ENCODE measurements around the gene OSCAR.
A peak's percentile ranks its signal among the peaks of the same experiment; 100 is the strongest.

The OSCAR gene

GRCh38 chr19:54099190-54099902 is 1.3 kb downstream of the OSCAR start:
- Histone ChIP-seq H3K4me3 (peak overlapping the region in 4 of 10 experiments; percentile 67 to 73 (median 71); a peak in 7 of 20 replicates), H3K4me2 (peak overlapping the region in 6 of 11 experiments; percentile 88 to 99 (median 98); a peak in 13 of 22 replicates), H3K9me3 (replicated peaks in 1 of 11) (peaks cover 8 to 13% (median 9%) of the 10 kb centered on the region in 11 experiments; a peak in 21 of 22 replicates), H3K9ac (peak overlapping the region in 5 of 11 experiments; percentile 70 to 90 (median 84); a peak in 8 of 22 replicates), H4K20me1 (peaks cover 0 to 39% (median 3%) of the 10 kb centered on the region in 11 experiments; a peak in 8 of 22 replicates), H3K27me3 (peaks cover 34 to 50% (median 43%) of the 10 kb centered on the region in 11 experiments), H3K36me3 (peaks cover 0 to 16% (median 2%) of the 10 kb centered on the region in 11 experiments; a peak in 9 of 22 replicates), H3K4me1 (peaks cover 54 to 92% (median 77%) of the 10 kb centered on the region in 10 experiments), H3K27ac (peak overlapping the region in 3 of 11 experiments; percentile 76 to 90 (median 80); a peak in 4 of 22 replicates)
- TF ChIP-seq Cebpa-rat (IDR thresholded peaks at IDR 0.05) = no peak

GRCh38 chr19:54096617-54097106 is 3.9 kb downstream of the OSCAR start:
- H3K9me3 ChIP-seq (replicated peaks in 1 of 11) = peaks cover 13 to 26% (median 17%) of the 10 kb centered on the region in 11 experiments; a peak in 21 of 22 replicates
- TF ChIP-seq Cebpa-rat (IDR thresholded peaks at IDR 0.05) = no peak
- H3K36me3 ChIP-seq = peaks cover 0 to 27% (median 0%) of the 10 kb centered on the region in 11 experiments; a peak in 8 of 22 replicates
- H3K4me1 ChIP-seq = peaks cover 39 to 76% (median 62%) of the 10 kb centered on the region in 10 experiments
- peak overlapping the region in 9 of 11 experiments; percentile 53 to 64 (median 58); a peak in 18 of 22 replicates for H3K27ac ChIP-seq
- H3K9ac ChIP-seq = peak overlapping the region; percentile 32 to 69 (median 60); a peak in 19 of 22 replicates
- H3K4me2 ChIP-seq = peak overlapping the region; percentile 73 to 99 (median 85)
- peaks cover 34 to 52% (median 44%) of the 10 kb centered on the region in 11 experiments for H3K27me3 ChIP-seq
- H3K4me3 ChIP-seq = peak overlapping the region in 8 of 10 experiments; percentile 26 to 58 (median 39); a peak in 15 of 20 replicates
- peaks cover 0 to 39% (median 2%) of the 10 kb centered on the region in 11 experiments; a peak in 6 of 22 replicates for H4K20me1 ChIP-seq

GRCh38 chr19:54095859-54096616 is 4.6 kb downstream of the OSCAR start:
- Histone ChIP-seq H3K27ac (peak overlapping the region in 6 of 11 experiments; percentile 30 to 64 (median 59); a peak in 10 of 22 replicates), H4K20me1 (peaks cover 0 to 39% (median 2%) of the 10 kb centered on the region in 11 experiments; a peak in 6 of 22 replicates), H3K27me3 (peaks cover 34 to 52% (median 44%) of the 10 kb centered on the region in 11 experiments), H3K4me2 (peak overlapping the region; percentile 73 to 99 (median 85)), H3K4me3 (peak overlapping the region; percentile 1 to 58 (median 39); a peak in 18 of 20 replicates), H3K4me1 (peaks cover 33 to 70% (median 56%) of the 10 kb centered on the region in 10 experiments), H3K9ac (peak overlapping the region in 10 of 11 experiments; percentile 51 to 69 (median 61); a peak in 18 of 22 replicates), H3K9me3 (replicated peaks in 1 of 11) (peaks cover 13 to 26% (median 17%) of the 10 kb centered on the region in 11 experiments; a peak in 21 of 22 replicates), H3K36me3 (peaks cover 0 to 27% (median 0%) of the 10 kb centered on the region in 11 experiments; a peak in 8 of 22 replicates)

DNA sequence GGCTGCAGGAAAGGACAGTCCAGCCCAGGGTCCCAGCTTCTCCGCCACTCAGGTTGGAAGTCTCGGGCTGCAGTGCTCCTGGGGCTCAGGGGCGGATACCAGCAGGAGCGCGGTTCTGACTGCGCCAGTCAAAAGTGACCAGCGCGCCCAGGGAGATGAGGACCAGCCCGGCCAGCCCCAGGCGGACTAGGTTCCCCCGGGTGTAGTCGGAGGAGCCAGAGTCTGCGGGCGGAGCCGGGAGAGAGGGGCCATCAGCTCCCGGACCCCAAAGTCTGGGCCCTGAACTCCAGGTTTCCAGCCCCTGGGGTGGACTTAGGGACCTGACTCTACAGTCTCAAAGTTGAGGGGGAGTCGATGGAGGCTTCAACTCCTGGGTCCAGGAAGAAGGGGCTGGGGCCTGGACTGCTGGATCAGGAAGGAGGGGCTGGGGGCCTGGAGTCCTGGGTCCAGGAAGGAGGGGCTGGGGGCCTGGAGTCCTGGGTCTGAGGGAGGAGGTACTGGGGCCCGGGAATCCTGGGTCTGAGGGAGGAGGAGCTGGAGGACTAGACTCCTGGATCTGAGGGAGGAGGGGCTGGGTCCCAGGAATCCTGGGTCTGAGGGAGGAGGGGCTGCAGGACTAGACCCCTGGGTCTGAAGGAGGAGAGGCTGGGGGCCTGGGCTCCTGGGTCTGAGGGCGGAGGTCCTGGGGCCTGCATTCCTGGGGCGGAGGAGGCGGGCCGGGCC is 5.3 kb downstream of the OSCAR start:
- H3K9ac ChIP-seq = peak overlapping the region in 10 of 11 experiments; percentile 48 to 69 (median 60); a peak in 12 of 22 replicates
- H3K27ac ChIP-seq = peak overlapping the region in 2 of 11 experiments; percentile 58 to 60; a peak in 2 of 22 replicates
- no peak for TF ChIP-seq Cebpa-rat (IDR thresholded peaks at IDR 0.05)
- H4K20me1 ChIP-seq = peaks cover 0 to 39% (median 2%) of the 10 kb centered on the region in 11 experiments; a peak in 6 of 22 replicates
- peaks cover 13 to 26% (median 17%) of the 10 kb centered on the region in 11 experiments; a peak in 21 of 22 replicates for H3K9me3 ChIP-seq (replicated peaks in 1 of 11)
- H3K4me1 ChIP-seq = peaks cover 26 to 63% (median 49%) of the 10 kb centered on the region in 10 experiments
- H3K4me2 ChIP-seq = peak overlapping the region; percentile 73 to 99 (median 85)
- H3K27me3 ChIP-seq = peaks cover 34 to 52% (median 44%) of the 10 kb centered on the region in 11 experiments
- H3K36me3 ChIP-seq = peaks cover 0 to 27% (median 0%) of the 10 kb centered on the region in 11 experiments; a peak in 8 of 22 replicates
- H3K4me3 ChIP-seq = peak overlapping the region; percentile 1 to 58 (median 39); a peak in 17 of 20 replicates

- H3K9me3 ChIP-seq (replicated peaks in 1 of 11) = peaks cover 13 to 26% (median 17%) of the 10 kb centered on the region in 11 experiments; a peak in 21 of 22 replicates
- peak overlapping the region in 2 of 10 experiments; percentile 0 to 31; a peak in 2 of 20 replicates for H3K4me3 ChIP-seq
- peaks cover 23 to 55% (median 41%) of the 10 kb centered on the region in 10 experiments for H3K4me1 ChIP-seq
- peak overlapping the region; percentile 73 to 99 (median 85); a peak in 21 of 22 replicates for H3K4me2 ChIP-seq
- H3K27me3 ChIP-seq = peaks cover 34 to 52% (median 44%) of the 10 kb centered on the region in 11 experiments
- no peak for TF ChIP-seq Cebpa-rat (IDR thresholded peaks at IDR 0.05)
- H3K36me3 ChIP-seq = peaks cover 0 to 27% (median 0%) of the 10 kb centered on the region in 11 experiments; a peak in 8 of 22 replicates
- no peak overlapping the region for H3K9ac ChIP-seq
- peaks cover 0 to 39% (median 2%) of the 10 kb centered on the region in 11 experiments; a peak in 6 of 22 replicates for H4K20me1 ChIP-seq
- H3K27ac ChIP-seq = no peak overlapping the region
Observed at GRCh38 chr19:54094426-54095000, 6.1 kb downstream of the OSCAR start.

GRCh38 chr19:54084410-54084809 is 16.2 kb downstream of the OSCAR start:
- Histone ChIP-seq H3K4me1 (no peaks in the 10 kb centered on the region), H3K9ac (no peak overlapping the region), H3K27ac (no peak overlapping the region), H3K4me3 (no peak overlapping the region), H4K20me1 (no peaks in the 10 kb centered on the region), H3K36me3 (peaks cover 0 to 8% (median 0%) of the 10 kb centered on the region in 11 experiments; a peak in 2 of 22 replicates), H3K9me3 (replicated peaks in 1 of 11) (peaks cover 31 to 49% (median 43%) of the 10 kb centered on the region in 11 experiments), H3K27me3 (no peaks in the 10 kb centered on the region), H3K4me2 (no peak overlapping the region)
- no peak for TF ChIP-seq Cebpa-rat (IDR thresholded peaks at IDR 0.05)

GRCh38 chr19:54081032-54081431 is 19.6 kb downstream of the OSCAR start, which contains the start of gene TARM1:
TARM1 (minus strand) TSS chr19:54081365; CDS start chr19:54081340, 25 bp downstream.
- H4K20me1 ChIP-seq = no peaks in the 10 kb centered on the region
- H3K4me3 ChIP-seq = peak within 1 kb of the TSS in 2 of 10 experiments; percentile 4; a peak in 2 of 20 replicates
- TF ChIP-seq Cebpa-rat (IDR thresholded peaks at IDR 0.05) = no peak
- H3K4me1 ChIP-seq = peaks cover 0 to 19% (median 6%) of the 10 kb centered on the region in 10 experiments; a peak in 11 of 20 replicates
- H3K27ac ChIP-seq = no peak within 1 kb of the TSS
- peaks cover 0 to 8% (median 0%) of the 10 kb centered on the region in 11 experiments; a peak in 2 of 22 replicates for H3K36me3 ChIP-seq
- no peak within 1 kb of the TSS for H3K9ac ChIP-seq
- no peak within 1 kb of the TSS for H3K4me2 ChIP-seq
- H3K9me3 ChIP-seq (replicated peaks in 1 of 11) = peaks cover 33 to 54% (median 47%) of the 10 kb centered on the region in 11 experiments
- H3K27me3 ChIP-seq = no peaks in the 10 kb centered on the region

Measured in BLaER1 treated with 17β-estradiol and CSF1 and Interleukin-3, amounts not matched to agents 10 nM and 100 nM (cell line).